GM21367 (cell line): Measurements from ENCODE around the gene ITM2C.

Experiments used
- ATAC-seq: cut with Tn5 transposase; IDR thresholded peaks from one replicate; pipeline ENCODE4 v1.9.1; 2021; ENCODE audit not compliant: unreplicated experiment

ITM2C gene

GRCh38 chr2:230906471-230907230 lies 41.9 kb downstream of the ITM2C start:
- no peak for ATAC-seq

GRCh38 chr2:230907361-230908091 lies 42.8 kb downstream of the ITM2C start:
- ATAC-seq, result no peak

DNA sequence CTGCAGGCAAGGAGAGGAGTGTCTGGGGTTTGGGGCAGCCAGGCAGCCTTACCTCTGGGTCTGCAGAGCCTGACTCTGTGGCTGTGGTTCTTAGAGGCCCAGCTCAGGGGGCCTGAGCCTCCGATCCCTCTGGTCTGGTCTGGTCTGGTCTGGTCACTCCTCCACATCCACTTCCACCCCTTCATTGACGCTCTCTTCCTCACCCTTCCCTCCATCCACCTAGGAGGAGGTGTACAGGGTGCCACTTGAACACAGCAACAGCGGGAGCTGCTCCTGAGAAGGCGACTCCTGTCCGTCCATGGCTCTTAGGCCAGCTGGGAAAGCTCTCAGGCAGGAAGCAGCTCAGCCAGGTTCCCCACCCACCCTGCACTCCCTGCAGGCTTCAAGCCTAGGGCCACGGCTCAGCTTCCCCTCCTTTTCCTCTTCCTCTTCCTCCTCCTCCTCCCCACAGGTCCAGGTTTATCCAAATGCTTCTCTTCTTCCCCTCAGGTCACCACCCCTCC lies 43.4 kb downstream of the ITM2C start:
- ATAC-seq, result no peak

GRCh38 chr2:230908595-230909191 lies 44.0 kb downstream of the ITM2C start:
- ATAC-seq, result no peak

- ATAC-seq, result no peak
Observed at GRCh38 chr2:230909841-230910545, 45.3 kb downstream of the ITM2C start.

DNA sequence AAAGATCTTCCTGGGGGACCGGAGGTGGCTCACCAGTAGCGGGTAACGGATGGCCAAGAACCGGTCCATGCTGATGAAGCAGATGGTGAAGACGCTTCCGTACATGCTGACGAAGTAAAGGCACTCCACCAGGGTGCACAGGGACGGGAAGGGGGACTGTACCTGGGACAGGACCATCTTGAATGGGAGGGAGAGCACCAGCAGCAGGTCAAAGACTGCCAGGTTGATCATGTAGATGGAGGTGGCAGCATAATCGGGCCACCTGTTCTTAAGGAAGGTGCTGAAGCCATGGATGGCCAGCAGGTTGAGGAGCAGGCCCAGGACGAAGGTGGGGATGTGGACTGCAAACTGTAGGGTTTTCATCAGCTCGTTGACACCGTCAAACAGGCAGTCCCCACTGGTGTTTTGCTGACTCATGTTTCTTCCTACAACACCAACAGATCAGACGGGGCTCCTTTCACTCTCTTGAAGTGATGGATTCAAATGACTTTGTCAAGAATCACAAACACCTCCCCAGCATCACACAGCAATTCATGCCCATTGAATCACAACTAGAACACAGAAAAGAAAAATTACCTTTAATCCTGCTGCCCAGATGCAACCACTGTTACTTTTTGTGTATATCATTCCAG lies 45.9 kb downstream of the ITM2C start:
- no peak for ATAC-seq

- no peak for ATAC-seq
Observed at GRCh38 chr2:230912046-230912445, 47.3 kb downstream of the ITM2C start.

- ATAC-seq, result no peak
Observed at GRCh38 chr2:230912724-230913123, 48.0 kb downstream of the ITM2C start.

- ATAC-seq, result no peak
Observed at GRCh38 chr2:230913406-230914143, 48.8 kb downstream of the ITM2C start.

DNA sequence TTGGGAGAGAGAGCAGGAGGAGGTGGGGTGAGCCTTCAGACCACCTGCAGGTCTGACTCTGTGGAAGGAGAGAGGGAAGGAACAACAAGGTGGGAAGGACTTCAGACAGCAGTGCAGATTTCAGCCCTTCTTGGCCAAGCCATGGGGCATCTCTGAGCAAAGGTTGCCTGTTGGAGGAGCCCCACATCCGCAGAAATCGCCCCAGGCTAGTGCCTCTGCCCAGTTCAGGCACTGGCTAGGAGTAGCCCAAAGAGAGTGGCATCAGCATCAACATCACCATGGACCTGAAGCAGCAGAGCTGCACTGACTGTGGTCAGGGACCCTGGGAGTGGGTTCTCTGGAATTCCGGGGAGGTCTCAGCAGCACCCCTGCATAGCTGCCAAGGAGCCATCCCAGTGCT lies 50.1 kb downstream of the ITM2C start:
- no peak for ATAC-seq

DNA sequence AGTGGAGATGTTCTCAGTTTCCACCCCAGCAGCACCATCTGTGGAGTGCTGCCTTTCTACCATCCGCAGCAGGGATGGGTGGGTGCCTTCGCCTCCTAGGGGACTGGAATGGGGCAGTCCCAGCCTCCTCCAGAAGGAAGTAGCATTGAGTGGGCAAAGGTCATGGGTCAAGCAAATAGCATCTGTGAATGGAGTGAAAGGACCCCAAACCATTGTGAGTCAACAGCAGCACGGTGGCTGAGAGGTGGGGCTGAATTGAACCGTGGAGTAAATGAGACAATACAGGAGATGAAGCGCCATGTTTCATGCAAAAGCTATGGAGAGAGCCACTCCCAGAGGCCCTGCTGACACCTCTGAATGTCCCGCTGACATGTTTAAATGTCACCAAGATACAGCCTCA lies 50.6 kb downstream of the ITM2C start:
- ATAC-seq, result no peak

DNA sequence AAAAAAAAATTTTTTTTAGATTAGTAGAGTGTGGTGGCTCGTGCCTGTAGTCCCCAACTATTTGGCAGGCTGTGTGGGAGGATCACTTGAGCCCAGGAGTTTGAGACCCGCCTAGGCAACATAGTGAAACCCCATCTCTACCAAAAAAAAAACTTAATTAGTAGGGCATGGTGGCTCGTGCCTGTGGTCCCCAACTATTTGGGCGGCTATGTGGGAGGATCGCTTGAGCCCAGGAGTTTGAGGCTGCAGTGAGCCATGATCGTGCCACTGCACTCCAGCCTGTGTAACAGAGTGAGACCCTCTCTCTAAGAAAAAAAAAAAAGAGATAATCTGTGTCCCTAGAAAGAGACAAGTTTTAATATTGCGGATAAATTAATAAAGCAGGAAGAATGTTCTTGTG lies 51.5 kb downstream of the ITM2C start:
- ATAC-seq, result no peak

- no peak for ATAC-seq
Observed at GRCh38 chr2:230919240-230919639, 54.5 kb downstream of the ITM2C start.

- ATAC-seq, result no peak
Observed at GRCh38 chr2:230919681-230920080, 54.9 kb downstream of the ITM2C start.

DNA sequence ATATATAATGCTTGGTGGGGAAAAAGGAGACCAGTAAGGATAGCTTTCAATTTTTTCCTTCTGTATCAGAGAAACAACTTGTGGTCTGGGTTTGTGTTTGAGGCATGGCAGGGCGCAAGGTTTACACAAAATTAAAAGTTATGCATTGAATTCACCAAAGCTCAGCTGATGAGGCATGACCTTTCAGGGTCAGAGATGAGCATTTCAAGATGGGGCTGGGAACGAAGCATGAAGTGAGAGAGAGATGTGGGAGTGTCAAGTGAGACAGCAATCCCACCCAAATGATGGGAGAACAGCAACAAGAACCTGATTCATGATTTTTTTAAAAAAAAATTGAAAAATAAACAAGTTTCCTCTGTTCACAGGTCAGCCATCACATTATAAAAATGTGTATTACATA lies 55.4 kb downstream of the ITM2C start:
- no peak for ATAC-seq

DNA sequence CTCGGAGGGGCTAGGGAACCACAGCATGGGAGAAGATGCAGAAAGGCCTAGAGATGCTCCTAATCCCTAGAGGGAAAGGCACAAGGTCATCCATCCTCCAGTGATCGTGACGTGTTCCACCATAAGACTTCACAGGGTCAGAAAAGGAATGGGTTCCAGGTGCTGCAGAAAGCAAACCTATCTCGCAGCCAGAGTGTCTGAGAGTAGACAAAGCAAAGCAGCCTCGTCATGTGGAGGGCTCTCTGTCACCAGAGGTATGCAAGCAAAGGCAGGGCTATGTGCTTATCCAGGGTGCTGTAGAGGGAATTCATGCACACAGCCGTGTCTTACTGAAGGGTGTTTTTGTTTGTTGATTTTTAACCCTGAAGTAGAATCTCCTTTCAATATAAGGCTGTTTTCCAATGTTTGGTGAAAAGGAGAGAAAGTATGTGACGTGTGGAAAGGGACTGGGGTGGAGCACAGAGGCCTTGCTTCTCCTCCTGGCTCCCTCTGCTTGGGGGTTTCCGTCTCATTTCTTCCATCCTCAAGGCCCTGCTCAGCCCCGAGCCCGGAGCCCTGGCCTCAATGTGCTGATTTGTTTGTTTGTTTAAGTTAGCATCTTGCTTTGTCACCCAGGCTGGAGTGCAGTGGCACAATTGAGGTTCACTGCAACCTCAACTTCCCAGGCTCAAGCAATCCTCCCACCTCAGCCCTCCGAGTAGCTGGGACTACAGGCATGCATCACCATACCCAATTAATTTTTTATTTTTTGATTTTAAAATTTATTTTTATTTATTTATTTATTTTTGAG lies 57.3 kb downstream of the ITM2C start:
- no peak for ATAC-seq

DNA sequence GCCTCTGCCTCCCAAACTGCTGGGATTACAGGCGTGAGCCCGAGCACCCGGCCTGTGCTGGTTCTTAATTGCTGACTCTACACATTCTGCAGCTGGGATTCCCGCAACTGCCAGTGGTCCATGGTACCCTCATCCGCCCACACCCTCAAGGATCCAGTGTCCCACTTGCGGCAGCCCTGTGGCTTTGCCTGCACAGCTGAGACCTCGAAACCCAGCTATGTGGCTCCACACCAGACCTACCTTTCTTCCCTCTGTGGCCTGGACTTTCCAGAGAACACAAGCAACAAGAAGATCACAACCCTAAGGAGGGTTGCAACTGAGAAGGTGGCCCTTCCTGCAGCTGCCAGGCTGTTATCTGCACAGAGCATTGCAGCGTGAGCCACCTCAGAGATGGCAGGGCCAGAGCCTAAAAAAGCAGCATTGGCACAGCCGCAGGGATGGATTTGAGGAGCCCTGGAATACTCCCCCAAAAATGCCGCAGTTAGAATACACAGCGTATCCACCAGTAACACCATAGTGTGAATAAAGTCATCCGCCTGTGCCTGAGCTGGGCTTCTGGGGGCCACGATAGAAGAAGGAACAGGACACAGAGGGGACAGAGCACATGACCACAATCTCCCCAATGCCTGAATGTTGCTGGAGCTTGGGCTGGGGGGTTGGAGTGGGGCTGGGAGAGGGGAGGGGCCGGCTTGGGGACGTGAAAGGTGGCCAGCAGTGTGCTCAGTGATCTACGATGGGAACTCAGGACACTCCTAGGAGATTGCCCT lies 58.4 kb downstream of the ITM2C start:
- no peak for ATAC-seq

GRCh38 chr2:230924092-230924469 lies 59.3 kb downstream of the ITM2C start:
- no peak for ATAC-seq
